ENCODE measurements around the gene GPANK1.

DNA sequence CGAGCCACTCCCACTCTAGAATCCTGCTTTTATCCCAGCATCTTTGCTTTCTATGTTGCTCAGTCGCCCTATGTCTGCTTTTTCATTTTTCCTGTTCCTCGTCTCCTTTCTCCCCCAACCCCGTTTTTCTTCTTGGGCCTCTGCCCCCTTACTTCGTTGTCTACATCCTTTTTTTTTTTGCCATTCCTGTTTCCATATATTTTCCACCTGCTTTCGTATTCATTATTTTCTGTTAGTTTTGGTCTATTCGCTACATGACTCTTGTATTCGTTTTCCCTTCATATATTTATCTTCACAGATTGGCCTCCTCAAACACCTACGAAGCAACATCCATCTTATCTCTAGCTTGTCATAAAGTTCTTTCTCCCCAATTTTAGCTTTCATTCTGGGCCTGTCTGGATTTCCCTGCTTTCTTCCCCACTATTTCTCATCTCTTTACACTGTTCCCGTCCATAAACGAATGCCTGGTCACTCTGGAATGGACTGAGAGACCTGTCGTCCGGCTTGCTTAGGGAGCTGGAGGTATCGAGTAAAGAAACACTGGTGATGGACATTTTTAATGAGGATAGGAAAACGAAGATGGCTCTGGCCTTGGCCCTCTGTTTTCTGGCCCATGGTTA lies 43.4 kb downstream of the GPANK1 start:
- TF ChIP-seq YY1 (IDR thresholded peaks at IDR 0.05; ENCODE audit: insufficient read depth, insufficient read length) (no peak), ZNF274 (IDR thresholded peaks at IDR 0.05; ENCODE audit: low read depth, low read length) (no peak), SUZ12 (IDR thresholded peaks at IDR 0.05; ENCODE audit: extremely low read depth, insufficient read depth, insufficient read length) (no peak)
